Vagina (tissue), 2 donors: ENCODE measurements around the gene ZNF880. TPM values are rescaled to one million over a fixed set of nuclear protein-coding genes. Genes with fewer than 3 reads are reported as not detected.

Experiments used
- DNase-seq, 2 donors: peaks; one replicate each; pipeline ENCODE4 v3.0.0-alpha.2; 2017; ENCODE audit errors: extremely low spot score in 2 of 2
- H3K27ac ChIP-seq: fragments of 200-600 bp; sonication (generic); one replicate; pipeline ENCODE4 v1.5.1; 2019
- H3K27me3 ChIP-seq: fragments of 200-600 bp; sonication (generic); one replicate; pipeline ENCODE4 v1.5.1; 2019
- H3K36me3 ChIP-seq, 2 donors: fragments of 200-600 bp; sonication (generic); one replicate each; pipeline ENCODE4 v1.5.1; 2017 to 2019
- H3K4me1 ChIP-seq: fragments of 200-600 bp; sonication (generic); one replicate; pipeline ENCODE4 v1.5.1; 2019
- H3K4me3 ChIP-seq, 2 donors: fragments of 200-600 bp; sonication (generic); 1 replicate in 1 of 2; 2 replicates in 1 of 2; pipeline ENCODE4 v1.5.1; 2016 to 2019
- H3K9me3 ChIP-seq: fragments of 200-600 bp; sonication (generic); one replicate; pipeline ENCODE4 v1.5.1; 2019
- POLR2A ChIP-seq, 2 donors: fragments of 450-650 bp; IDR thresholded peaks; one replicate each; pipeline ENCODE4 v1.6.1; 2017; ENCODE audit warnings: antibody characterized with exemption in 2 of 2, mild to moderate bottlenecking in 2 of 2, moderate library complexity in 2 of 2
- POLR2AphosphoS5 ChIP-seq, 2 donors: sonication (generic); formaldehyde crosslinking; IDR thresholded peaks; one replicate each; pipeline ENCODE4 v1.9.0; 2017; ENCODE audit warnings: antibody characterized with exemption in 2 of 2, mild to moderate bottlenecking in 2 of 2, low read depth in 1 of 2; ENCODE audit not compliant: insufficient read depth in 1 of 2
- intact Hi-C: fragments of 100-400 bp; cut with DNase I; formaldehyde crosslinking; loops from one replicate; pipeline ENCODE4 v1.15.1; 2023
- total RNA-seq: library from RNA; depleted of rRNA; stranded (reverse); fragments of >200 nt; gene quantifications from one replicate; pipeline ENCODE4 v1.2.3, GENCODE V29; 2016
- TF ChIP-seq, protein P1 (sequence below), 3 experiments: fragments of 450-650 bp in 2 of 3; fragments of 200-600 bp in 1 of 3; sonication (generic) in 1 of 3; IDR thresholded peaks; one replicate each; pipeline ENCODE4 v1.5.1; 2017 to 2019; ENCODE audit warnings: antibody characterized with exemption in 3 of 3, mild to moderate bottlenecking in 2 of 3, moderate library complexity in 2 of 3

The ZNF880 gene
- total RNA-seq, 1 donor from 2014 or later, result 15.2 TPM

DNA sequence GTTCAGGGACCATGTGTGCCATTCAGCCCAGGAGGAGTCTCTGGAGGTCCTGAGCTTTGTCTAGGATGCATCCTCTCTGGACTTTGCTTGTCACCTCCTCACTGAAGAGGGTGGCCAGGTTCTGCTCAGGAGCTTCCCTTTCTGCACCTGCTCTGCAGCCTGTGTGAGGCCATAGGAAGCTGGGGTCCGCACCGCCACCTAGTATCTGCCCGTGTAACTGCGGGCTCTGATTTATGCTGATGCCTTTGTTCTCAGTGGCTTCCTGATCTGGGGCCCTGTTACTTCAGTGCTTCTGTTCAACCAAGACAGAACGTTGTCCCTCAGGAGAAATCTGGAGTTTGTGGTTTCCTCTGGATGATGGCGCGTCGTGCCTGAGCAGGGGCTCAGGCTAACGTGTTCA lies 18.2 kb upstream of the ZNF880 start:
- no peaks in the 10 kb centered on the region for H3K9me3 ChIP-seq
- H3K36me3 ChIP-seq, result peaks cover 0 to 53% of the 10 kb centered on the region in 2 donors
- intact Hi-C loops, result no loop called here
- no peaks in the 10 kb centered on the region for H3K27me3 ChIP-seq
- TF ChIP-seq POLR2A (IDR thresholded peaks at IDR 0.05) (no peak), POLR2AphosphoS5 (IDR thresholded peaks at IDR 0.05; ENCODE audit: insufficient read depth in 1 of 2, low read depth in 1 of 2) (no peak)
- TF ChIP-seq, protein P1, sequence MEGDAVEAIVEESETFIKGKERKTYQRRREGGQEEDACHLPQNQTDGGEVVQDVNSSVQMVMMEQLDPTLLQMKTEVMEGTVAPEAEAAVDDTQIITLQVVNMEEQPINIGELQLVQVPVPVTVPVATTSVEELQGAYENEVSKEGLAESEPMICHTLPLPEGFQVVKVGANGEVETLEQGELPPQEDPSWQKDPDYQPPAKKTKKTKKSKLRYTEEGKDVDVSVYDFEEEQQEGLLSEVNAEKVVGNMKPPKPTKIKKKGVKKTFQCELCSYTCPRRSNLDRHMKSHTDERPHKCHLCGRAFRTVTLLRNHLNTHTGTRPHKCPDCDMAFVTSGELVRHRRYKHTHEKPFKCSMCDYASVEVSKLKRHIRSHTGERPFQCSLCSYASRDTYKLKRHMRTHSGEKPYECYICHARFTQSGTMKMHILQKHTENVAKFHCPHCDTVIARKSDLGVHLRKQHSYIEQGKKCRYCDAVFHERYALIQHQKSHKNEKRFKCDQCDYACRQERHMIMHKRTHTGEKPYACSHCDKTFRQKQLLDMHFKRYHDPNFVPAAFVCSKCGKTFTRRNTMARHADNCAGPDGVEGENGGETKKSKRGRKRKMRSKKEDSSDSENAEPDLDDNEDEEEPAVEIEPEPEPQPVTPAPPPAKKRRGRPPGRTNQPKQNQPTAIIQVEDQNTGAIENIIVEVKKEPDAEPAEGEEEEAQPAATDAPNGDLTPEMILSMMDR (IDR thresholded peaks at IDR 0.05), result no peak
- no peak overlapping the region for H3K4me3 ChIP-seq
- DNase-seq, result no peak
- no peaks in the 10 kb centered on the region for H3K4me1 ChIP-seq
- H3K27ac ChIP-seq, result no peak overlapping the region

DNA sequence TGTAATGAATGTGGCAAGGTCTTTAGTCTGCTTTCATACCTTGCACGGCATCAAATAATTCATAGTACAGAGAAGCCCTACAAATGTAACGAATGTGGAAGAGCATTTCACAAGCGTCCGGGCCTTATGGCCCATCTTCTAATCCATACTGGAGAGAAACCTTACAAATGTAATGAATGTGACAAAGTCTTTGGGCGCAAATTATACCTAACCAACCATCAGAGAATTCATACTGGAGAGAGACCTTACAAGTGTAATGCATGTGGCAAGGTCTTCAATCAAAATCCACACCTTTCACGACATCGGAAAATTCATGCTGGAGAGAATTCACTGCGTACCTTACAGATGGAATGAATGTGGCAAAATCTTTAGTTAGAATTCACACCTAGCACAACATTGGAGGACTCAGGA lies 3.3 kb upstream of the ZNF880 start:
- Histone ChIP-seq H3K36me3 (peaks cover 0 to 16% of the 10 kb centered on the region in 2 donors), H3K9me3 (peaks cover 31% of the 10 kb centered on the region), H3K4me3 (no peak overlapping the region), H3K27me3 (no peaks in the 10 kb centered on the region), H3K4me1 (peaks cover 12% of the 10 kb centered on the region), H3K27ac (no peak overlapping the region)
- intact Hi-C loops, result no loop called here
- no peak for DNase-seq
- no peak for TF ChIP-seq POLR2AphosphoS5 (IDR thresholded peaks at IDR 0.05; ENCODE audit: insufficient read depth in 1 of 2, low read depth in 1 of 2)
- TF ChIP-seq, protein P1 (IDR thresholded peaks at IDR 0.05), result no peak
- no peak for TF ChIP-seq POLR2A (IDR thresholded peaks at IDR 0.05)

DNA sequence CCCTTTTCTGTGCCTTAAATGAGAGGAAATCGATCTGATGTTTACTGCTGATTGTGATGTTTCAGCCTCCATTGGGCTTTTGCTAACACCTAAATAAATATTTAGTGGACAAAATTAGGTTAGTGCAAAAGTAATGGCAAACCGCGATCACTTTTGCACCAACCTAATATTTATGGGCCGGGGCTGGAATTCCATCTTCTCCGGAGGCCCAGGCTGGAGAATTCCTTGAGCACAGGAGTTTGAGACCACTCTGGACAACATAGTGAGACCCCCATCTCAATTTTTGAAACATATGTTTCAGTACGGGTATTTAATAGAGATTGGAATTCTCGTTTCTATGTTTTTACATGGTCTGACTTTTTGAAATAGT lies 603 bp downstream of the ZNF880 start:
- no peak for DNase-seq
- Histone ChIP-seq H3K27me3 (no peaks in the 10 kb centered on the region), H3K9me3 (peaks cover 20% of the 10 kb centered on the region), H3K4me1 (peaks cover 16% of the 10 kb centered on the region), H3K27ac (peak overlapping the region; percentile 77), H3K36me3 (peaks cover 7 to 48% of the 10 kb centered on the region in 2 donors), H3K4me3 (peak overlapping the region; percentile 63 to 85)
- intact Hi-C loops, result no loop called here
- TF ChIP-seq POLR2A (IDR thresholded peaks at IDR 0.05), result no peak
- TF ChIP-seq POLR2AphosphoS5 (IDR thresholded peaks at IDR 0.05; ENCODE audit: insufficient read depth in 1 of 2, low read depth in 1 of 2), result no peak
- TF ChIP-seq, protein P1 (IDR thresholded peaks at IDR 0.05), result no peak

DNA sequence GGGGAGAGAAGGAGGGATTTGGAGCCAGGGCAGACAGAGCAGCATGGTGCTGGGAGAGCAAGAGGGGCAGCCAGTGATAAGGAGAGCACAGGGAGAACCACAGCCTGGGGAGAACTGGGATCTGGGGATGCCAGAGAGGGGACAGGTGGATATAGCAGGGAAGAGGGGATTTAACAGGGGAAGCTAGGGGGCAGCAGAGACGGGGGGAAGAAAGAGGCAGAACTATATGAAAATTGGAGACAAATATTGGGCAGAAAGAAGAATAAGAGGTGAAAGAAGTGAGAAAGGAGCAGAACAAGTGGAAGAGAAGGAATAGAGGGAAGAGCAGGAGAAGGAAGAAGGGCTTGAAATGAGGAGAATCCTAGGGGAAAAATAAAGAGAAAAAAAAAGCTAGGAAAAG lies 21.4 kb downstream of the ZNF880 start:
- no peak overlapping the region for H3K27ac ChIP-seq
- H3K4me3 ChIP-seq, result no peak overlapping the region
- H3K4me1 ChIP-seq, result no peaks in the 10 kb centered on the region
- intact Hi-C loops, result no loop called here
- DNase-seq, result no peak
- peaks cover 19% of the 10 kb centered on the region for H3K9me3 ChIP-seq
- TF ChIP-seq, protein P1 (IDR thresholded peaks at IDR 0.05), result no peak
- TF ChIP-seq POLR2AphosphoS5 (IDR thresholded peaks at IDR 0.05; ENCODE audit: insufficient read depth in 1 of 2, low read depth in 1 of 2) (no peak), POLR2A (IDR thresholded peaks at IDR 0.05) (no peak)
- peaks cover 0 to 31% of the 10 kb centered on the region in 2 donors for H3K36me3 ChIP-seq
- H3K27me3 ChIP-seq, result no peaks in the 10 kb centered on the region

DNA sequence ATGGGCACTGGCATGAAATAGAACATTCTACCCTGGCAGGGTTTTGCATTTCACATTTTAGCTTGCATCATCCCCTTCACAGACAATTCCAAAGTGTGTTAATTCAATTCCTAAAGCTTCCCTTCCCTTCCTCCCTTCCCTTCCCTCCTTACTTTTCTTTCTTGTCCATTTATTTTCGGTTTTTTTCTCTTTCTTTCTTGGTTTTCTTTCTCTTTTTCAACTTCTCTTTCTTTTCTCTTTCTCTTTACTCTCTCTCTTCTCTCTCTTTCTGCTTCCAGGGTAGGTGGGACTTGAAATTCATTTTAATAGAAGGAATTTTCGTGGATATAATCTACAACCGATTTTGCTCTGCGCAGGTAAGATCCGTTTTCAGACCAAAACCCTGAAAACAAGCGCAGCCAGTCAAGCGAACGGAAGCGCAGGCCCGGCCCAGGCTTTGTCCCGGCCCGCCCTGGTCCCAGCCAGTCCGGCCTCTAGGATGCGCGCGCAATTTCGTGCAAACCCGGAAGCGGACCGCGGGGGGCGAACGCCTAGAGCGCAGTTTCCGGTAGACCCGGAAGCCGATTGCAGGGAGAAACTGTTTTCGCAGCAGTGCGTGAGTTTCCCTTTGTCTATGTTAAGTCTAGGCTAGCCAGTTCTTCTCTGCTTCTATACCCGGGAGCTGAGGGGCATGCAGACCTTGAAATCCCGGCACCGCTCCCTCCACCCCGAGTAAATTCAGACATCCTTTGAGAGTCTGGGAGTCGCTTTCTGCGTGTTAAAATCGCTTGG lies 27.8 kb downstream of the ZNF880 start, which contains the start of gene ZNF528:
Gene ZNF528, plus strand, starts transcription at position 540 of the 771 bp plus-strand sequence. CDS start 4,165 bp downstream, outside the sequence.
- intact Hi-C loops, result no loop called here
- H3K27me3 ChIP-seq, result no peaks in the 10 kb centered on the region
- TF ChIP-seq, protein P1 (IDR thresholded peaks at IDR 0.05), result no peak
- TF ChIP-seq POLR2A (IDR thresholded peaks at IDR 0.05) (peak in 1 of 2 donors; percentile 21), POLR2AphosphoS5 (IDR thresholded peaks at IDR 0.05; ENCODE audit: insufficient read depth in 1 of 2, low read depth in 1 of 2) (peak; percentile 76 to 88)
- H3K4me1 ChIP-seq, result peaks cover 19% of the 10 kb centered on the region
- H3K27ac ChIP-seq, result no peak within 1 kb of the TSS
- peaks cover 0 to 55% of the 10 kb centered on the region in 2 donors for H3K36me3 ChIP-seq
- peak within 1 kb of the TSS; percentile 72 to 84 for H3K4me3 ChIP-seq
- H3K9me3 ChIP-seq, result peaks cover 2% of the 10 kb centered on the region
- DNase-seq, result peak in 1 of 2 donors; percentile 92
